Testis (tissue), 3 donors: ENCODE data around the gene XXYLT1. TPM values are rescaled to one million over a fixed set of nuclear protein-coding genes. Genes with fewer than 3 reads are reported as not detected.

Experiments used
- DNase-seq: peaks from one replicate; pipeline ENCODE4 v3.0.0-alpha.2; 2019
- H3K27ac ChIP-seq, 2 donors: fragments of 200-600 bp; sonication (generic); one replicate each; pipeline ENCODE4 v1.5.1; 2019
- H3K27me3 ChIP-seq: fragments of 200-600 bp; sonication (generic); one replicate; pipeline ENCODE4 v1.5.1; 2019
- H3K36me3 ChIP-seq: fragments of 200-600 bp; sonication (generic); one replicate; pipeline ENCODE4 v1.5.1; 2017; ENCODE audit warnings: low read depth; ENCODE audit errors: missing control alignments
- H3K4me1 ChIP-seq: fragments of 200-600 bp; sonication (generic); one replicate; pipeline ENCODE4 v1.5.1; 2019
- H3K4me3 ChIP-seq, 2 donors: fragments of 200-600 bp; sonication (generic); one replicate each; pipeline ENCODE4 v1.5.1; 2017 to 2019
- H3K9me3 ChIP-seq: fragments of 200-600 bp; sonication (generic); one replicate; pipeline ENCODE4 v1.5.1; 2017
- POLR2A ChIP-seq: fragments of 450-650 bp; IDR thresholded peaks from one replicate; pipeline ENCODE4 v1.6.1; 2017; ENCODE audit warnings: antibody characterized with exemption, mild to moderate bottlenecking, moderate library complexity
- WGBS, 2 donors: methylation state at CpG; one replicate each; pipeline ENCODE4 v1.1.5; 2018; 5-methylcytosine and 5-hydroxymethylcytosine counted together
- intact Hi-C: fragments of 100-400 bp; cut with DNase I; formaldehyde crosslinking; loops from one replicate; pipeline ENCODE4 v1.15.1; 2023; ENCODE audit warnings: low total_unique reads
- polyA plus RNA-seq: library from polyadenylated mRNA; stranded (reverse); fragments of 350-450 nt; fragmentation: Illumina TruSeq; extraction: RNeasy Lipid Tissue Mini Kit (QIAGEN cat#74804); gene quantifications from one replicate; pipeline ENCODE4 v1.2.3, GENCODE V29; 2014; ENCODE audit warnings: low read depth, low replicate concordance; ENCODE audit not compliant: insufficient read depth
- total RNA-seq, 2 donors: library from RNA; depleted of rRNA; stranded (reverse); fragments of >200 nt; gene quantifications; one replicate each; pipeline ENCODE4 v1.2.3, GENCODE V29; 2016
- TF ChIP-seq, protein P1 (sequence below), 3 experiments: fragments of 450-650 bp in 2 of 3; fragments of 200-600 bp in 1 of 3; sonication (generic) in 1 of 3; IDR thresholded peaks; one replicate each; pipeline ENCODE4 v1.5.1; 2016 to 2019; ENCODE audit warnings: antibody characterized with exemption in 3 of 3, mild to moderate bottlenecking in 2 of 3, moderate library complexity in 1 of 3

Gene XXYLT1
- total and polyA plus RNA-seq, 3 donors from 2014 or later = 7.2 to 12.5 (median 11.1) TPM

DNA sequence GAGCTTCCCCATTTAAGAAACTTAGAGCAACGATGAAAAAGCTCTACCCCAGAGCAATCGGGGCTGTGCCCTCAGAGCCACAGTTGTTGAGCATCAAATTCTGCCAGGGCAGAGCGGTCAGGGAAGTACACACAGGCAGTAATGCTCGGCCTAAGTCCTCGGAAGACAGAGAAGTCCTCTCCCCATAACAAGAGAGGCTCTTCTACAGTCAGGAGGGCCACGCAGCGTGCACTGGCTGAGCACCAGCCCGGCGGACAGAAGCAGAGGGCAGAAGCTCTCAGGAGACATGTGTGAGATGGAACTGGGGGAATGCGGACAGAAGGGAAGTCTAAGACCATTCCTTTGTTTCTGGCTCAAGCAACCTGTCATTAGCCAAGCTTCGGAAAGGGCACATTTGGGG, 95.9 kb downstream of the XXYLT1 start:
- Histone ChIP-seq H3K4me3 (no peak overlapping the region), H3K9me3 (no peaks in the 10 kb centered on the region), H3K27ac (no peak overlapping the region), H3K4me1 (no peaks in the 10 kb centered on the region), H3K36me3 (no peaks in the 10 kb centered on the region), H3K27me3 (no peaks in the 10 kb centered on the region)
- DNase-seq = no peak
- 95 to 96% methylated on average over 11 of the region's 11 CpGs for WGBS, 2 donors
- intact Hi-C loops = no loop called here
- no peak for TF ChIP-seq POLR2A
- TF ChIP-seq, protein P1, sequence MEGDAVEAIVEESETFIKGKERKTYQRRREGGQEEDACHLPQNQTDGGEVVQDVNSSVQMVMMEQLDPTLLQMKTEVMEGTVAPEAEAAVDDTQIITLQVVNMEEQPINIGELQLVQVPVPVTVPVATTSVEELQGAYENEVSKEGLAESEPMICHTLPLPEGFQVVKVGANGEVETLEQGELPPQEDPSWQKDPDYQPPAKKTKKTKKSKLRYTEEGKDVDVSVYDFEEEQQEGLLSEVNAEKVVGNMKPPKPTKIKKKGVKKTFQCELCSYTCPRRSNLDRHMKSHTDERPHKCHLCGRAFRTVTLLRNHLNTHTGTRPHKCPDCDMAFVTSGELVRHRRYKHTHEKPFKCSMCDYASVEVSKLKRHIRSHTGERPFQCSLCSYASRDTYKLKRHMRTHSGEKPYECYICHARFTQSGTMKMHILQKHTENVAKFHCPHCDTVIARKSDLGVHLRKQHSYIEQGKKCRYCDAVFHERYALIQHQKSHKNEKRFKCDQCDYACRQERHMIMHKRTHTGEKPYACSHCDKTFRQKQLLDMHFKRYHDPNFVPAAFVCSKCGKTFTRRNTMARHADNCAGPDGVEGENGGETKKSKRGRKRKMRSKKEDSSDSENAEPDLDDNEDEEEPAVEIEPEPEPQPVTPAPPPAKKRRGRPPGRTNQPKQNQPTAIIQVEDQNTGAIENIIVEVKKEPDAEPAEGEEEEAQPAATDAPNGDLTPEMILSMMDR (IDR thresholded peaks at IDR 0.05) = no peak

GRCh38 chr3:195173657-195174056, 97.3 kb downstream of the XXYLT1 start:
- Histone ChIP-seq H3K4me3 (no peak overlapping the region), H3K9me3 (no peaks in the 10 kb centered on the region), H3K27me3 (no peaks in the 10 kb centered on the region), H3K36me3 (no peaks in the 10 kb centered on the region), H3K4me1 (no peaks in the 10 kb centered on the region), H3K27ac (no peak overlapping the region)
- TF ChIP-seq, protein P1 (IDR thresholded peaks at IDR 0.05) = no peak
- no peak for TF ChIP-seq POLR2A
- intact Hi-C loops = no loop called here
- no peak for DNase-seq
- WGBS, 2 donors = 82 to 98% methylated on average over 9 of the region's 9 CpGs

- WGBS, 2 donors = 89 to 91% methylated on average over 7 of the region's 7 CpGs
- Histone ChIP-seq H3K9me3 (no peaks in the 10 kb centered on the region), H3K27ac (no peak overlapping the region), H3K4me3 (no peak overlapping the region), H3K4me1 (no peaks in the 10 kb centered on the region), H3K36me3 (no peaks in the 10 kb centered on the region), H3K27me3 (no peaks in the 10 kb centered on the region)
- DNase-seq = no peak
- intact Hi-C loops = no loop called here
- TF ChIP-seq POLR2A = no peak
- TF ChIP-seq, protein P1 (IDR thresholded peaks at IDR 0.05) = no peak
Measured at GRCh38 chr3:195172896-195173295, 98.1 kb downstream of the XXYLT1 start.

GRCh38 chr3:195172039-195172684, 98.8 kb downstream of the XXYLT1 start:
- Histone ChIP-seq H3K36me3 (no peaks in the 10 kb centered on the region), H3K9me3 (no peaks in the 10 kb centered on the region), H3K27ac (no peak overlapping the region), H3K27me3 (no peaks in the 10 kb centered on the region), H3K4me3 (no peak overlapping the region), H3K4me1 (no peaks in the 10 kb centered on the region)
- intact Hi-C loops = no loop called here
- 68 to 72% methylated on average over 11 of the region's 11 CpGs for WGBS, 2 donors
- TF ChIP-seq, protein P1 (IDR thresholded peaks at IDR 0.05) = no peak
- TF ChIP-seq POLR2A = no peak
- no peak for DNase-seq
